DMS153 treated with DMSO at 0.1 percent for 48 hours (cell line): ENCODE results near the gene ADCY3.

ENCODE experiments used
- DNase-seq: peaks from one replicate; lab custom pipeline; 2025; ENCODE audit not compliant: unreplicated experiment; lab: John Stamatoyannopoulos, UW

ADCY3 gene

DNA sequence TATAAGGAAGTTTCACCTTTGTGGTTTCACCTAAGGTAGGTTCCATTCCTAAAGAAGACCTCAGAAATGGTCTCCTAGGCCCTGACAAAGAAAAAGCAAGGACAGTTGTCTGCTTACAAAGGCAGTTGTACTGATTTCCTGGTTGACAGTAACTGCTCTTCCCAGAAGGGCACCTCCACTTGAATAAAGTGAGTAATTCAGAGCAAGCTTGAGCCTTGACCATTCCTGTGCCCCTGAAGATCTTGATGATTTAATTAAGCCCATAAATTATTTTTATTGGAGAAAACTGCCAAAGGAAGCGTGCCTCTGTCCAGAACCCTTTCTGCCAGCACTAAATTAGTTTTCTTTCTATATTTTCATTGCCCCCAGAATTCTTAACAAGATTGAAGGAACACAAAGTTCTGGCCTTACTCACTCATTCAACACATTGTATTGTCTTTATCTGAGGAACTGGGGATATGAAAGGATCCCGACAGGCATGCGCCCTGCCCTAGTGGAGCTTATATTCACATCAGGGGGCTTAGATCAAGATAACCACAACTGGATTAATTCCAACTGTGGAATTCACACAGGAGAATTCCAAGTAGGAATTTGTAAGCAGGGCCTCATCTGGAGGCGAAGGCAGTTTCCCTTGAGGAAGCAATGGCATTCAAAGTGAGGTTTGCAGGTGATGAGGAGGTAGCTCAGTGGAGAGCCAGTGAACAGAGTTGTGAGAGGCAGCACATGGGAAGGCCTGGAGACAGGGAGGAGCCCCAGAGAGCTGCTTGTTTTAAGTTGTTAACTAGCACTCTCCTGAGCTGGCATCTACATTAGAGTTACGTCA is 148.1 kb downstream of the ADCY3 start:
- no peak for DNase-seq

GRCh38 chr2:24771061-24771460 is 149.0 kb downstream of the ADCY3 start:
- no peak for DNase-seq
